MCF 10A (cell line): ENCODE results near the gene CKB. TPM values are rescaled to one million over a fixed set of nuclear protein-coding genes. Genes with fewer than 3 reads are reported as not detected.
"Not testable (repeated sequence)": the region's sequence is repeated elsewhere in the genome, so short reads cannot be mapped to it uniquely, and the experiment has no call there.

Experiments
- BruUV-seq: library from RNA; stranded (reverse); fragments of 400-500 nt; replicated peaks from 2 replicates; lab custom pipeline; 2021; lab: Mats Ljungman, UMichigan
- CTCF ChIA-PET: fragments of 300-600 bp; sonication (Branson Sonifier 250); formaldehyde crosslinking; extraction: SDS; loops from one replicate; lab custom pipeline; 2021; ENCODE audit warnings: antibody characterized with exemption, inconsistent platforms; lab: Yijun Ruan, JAX
- POLR2A ChIA-PET: fragments of 300-600, 350-650 bp; sonication (Branson Sonifier 250); formaldehyde crosslinking; extraction: SDS; loops from one replicate; lab custom pipeline; 2020; ENCODE audit warnings: antibody characterized with exemption, inconsistent platforms; lab: Yijun Ruan, JAX
- DNase-seq: peaks from one replicate; pipeline ENCODE4 v3.0.0-alpha.2; 2018; ENCODE audit not compliant: unreplicated experiment
- H3K27ac Mint-ChIP-seq: one replicate; pipeline ENCODE4 v1.8.0; 2022; ENCODE audit warnings: mild to moderate bottlenecking, low read depth, mixed read lengths; ENCODE audit not compliant: unreplicated experiment
- H3K27me3 Mint-ChIP-seq: one replicate; pipeline ENCODE4 v1.8.0; 2022; ENCODE audit warnings: mixed read lengths; ENCODE audit not compliant: insufficient read depth, unreplicated experiment
- H3K36me3 Mint-ChIP-seq: one replicate; pipeline ENCODE4 v1.8.0; 2022; ENCODE audit warnings: mild to moderate bottlenecking, moderate library complexity, mixed read lengths; ENCODE audit not compliant: insufficient read depth, unreplicated experiment
- H3K4me1 Mint-ChIP-seq: one replicate; pipeline ENCODE4 v1.8.0; 2022; ENCODE audit warnings: mixed read lengths; ENCODE audit not compliant: insufficient read depth, unreplicated experiment
- H3K4me3 Mint-ChIP-seq: one replicate; pipeline ENCODE4 v1.8.0; 2022; ENCODE audit warnings: mild to moderate bottlenecking, moderate library complexity, mixed read lengths; ENCODE audit not compliant: unreplicated experiment
- H3K9me3 Mint-ChIP-seq: one replicate; pipeline ENCODE4 v1.8.0; 2022; ENCODE audit warnings: mixed read lengths; ENCODE audit not compliant: unreplicated experiment
- CTCF ChIP-seq: fragments of 200-600 bp; IDR thresholded peaks from one replicate; pipeline ENCODE4 v1.8.0; 2022; ENCODE audit warnings: antibody characterized with exemption, mild to moderate bottlenecking; ENCODE audit not compliant: unreplicated experiment
- intact Hi-C: fragments of 100-400 bp; cut with micrococcal nuclease; formaldehyde crosslinking; loops from 2 replicates; pipeline ENCODE4 v1.14.1; 2022
- total RNA-seq: library from RNA; stranded (reverse); gene quantifications from 2 replicates; pipeline ENCODE4 v1.2.3, GENCODE V29; 2022

Gene CKB
- total RNA-seq, 1 experiment from 2014 or later = 8.5 TPM

GRCh38 chr14:103512701-103513611, 9.7 kb downstream of the CKB start:
- Mint-ChIP-seq H3K4me3 (peak overlapping the region; percentile 55), H3K27me3 (no peaks in the 10 kb centered on the region), H3K9me3 (no peaks in the 10 kb centered on the region), H3K4me1 (peaks cover 19% of the 10 kb centered on the region), H3K27ac (peak overlapping the region; percentile 84), H3K36me3 (peaks cover 42% of the 10 kb centered on the region)
- ChIA-PET POLR2A (interaction anchor here (0.5 to 3.5 kb wide), 15 partner anchors 8 to 212 kb away, joined by 3 to 30 read pairs (median 4); partner anchors contain the start of genes BAG5, COA8, TRMT61A and XRCC3), CTCF (interaction anchor here (0.5 to 1.1 kb wide), 6 partner anchors 11 to 200 kb away, joined by 3 to 5 read pairs (median 3); no protein-coding TSS in a partner anchor)
- TF ChIP-seq CTCF = no peak
- peak; percentile 89 for DNase-seq
- BruUV-seq = no TSS peak
- intact Hi-C loops = no loop called here

GRCh38 chr14:103512180-103512579, 10.4 kb downstream of the CKB start:
- Mint-ChIP-seq H3K27ac (peak overlapping the region; percentile 84), H3K36me3 (peaks cover 50% of the 10 kb centered on the region), H3K4me3 (peak overlapping the region; percentile 55), H3K4me1 (peaks cover 19% of the 10 kb centered on the region)
- H3K27me3 Mint-ChIP-seq, intact Hi-C loops, DNase-seq, H3K9me3 Mint-ChIP-seq, BruUV-seq: not testable (repeated sequence)
- POLR2A ChIA-PET = interaction anchor here (0.5 to 3.5 kb wide), 5 partner anchors 9 to 29 kb away, joined by 3 to 30 read pairs (median 4); no protein-coding TSS in a partner anchor
- CTCF ChIA-PET = interaction anchor here (1.1 to 2.4 kb wide), 2 partner anchors 13 to 49 kb away, joined by 3 to 14 read pairs; no protein-coding TSS in a partner anchor

DNA sequence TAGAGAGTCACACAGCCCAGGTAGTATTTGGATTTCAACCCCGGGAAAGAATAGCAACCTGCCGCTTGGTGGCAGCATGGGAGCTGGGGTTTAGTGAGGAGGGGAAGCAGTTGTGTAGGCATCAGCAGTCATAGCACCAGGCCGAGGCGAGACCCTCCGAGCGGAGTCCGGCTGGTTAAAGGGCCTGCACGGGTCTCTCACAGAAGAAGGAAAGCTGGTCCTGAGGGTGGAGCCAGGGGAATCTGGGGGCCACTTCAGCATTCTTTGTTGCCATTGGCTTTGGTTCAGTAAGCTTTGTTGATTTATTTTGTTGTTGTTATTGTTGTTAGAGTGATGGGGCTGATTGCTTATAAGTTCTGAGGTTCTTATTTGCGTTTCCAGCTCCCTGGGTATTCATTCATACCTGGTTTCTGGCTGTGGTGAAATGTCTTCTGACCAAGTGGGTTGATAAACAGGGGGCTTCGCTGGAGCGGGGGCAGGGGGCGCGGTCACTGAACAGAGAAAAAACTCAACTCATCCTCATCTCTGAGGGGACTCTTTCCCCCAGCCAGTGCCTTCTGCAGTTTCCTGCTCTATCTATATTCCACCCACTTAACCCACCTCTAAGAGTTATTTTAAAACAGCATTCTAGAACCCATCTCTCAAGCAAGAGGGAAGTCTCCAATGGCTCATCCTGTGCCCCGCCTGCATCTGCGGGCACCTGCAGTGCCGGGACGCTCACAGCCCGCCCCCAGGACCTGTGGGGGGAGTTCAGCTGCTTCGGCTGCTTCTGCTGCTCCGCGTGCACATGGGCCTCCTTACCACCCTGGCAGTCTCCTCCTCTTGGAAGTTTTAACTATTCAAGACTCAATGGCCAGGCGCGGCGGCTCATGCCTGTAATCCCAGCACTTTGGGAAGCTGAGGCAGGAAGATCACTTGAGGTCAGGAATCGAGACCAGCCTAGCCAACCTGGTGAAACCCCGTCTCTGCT, 11.6 kb downstream of the CKB start:
- BruUV-seq = no TSS peak
- no peak for TF ChIP-seq CTCF
- POLR2A ChIA-PET = interaction anchor here (0.6 to 3.5 kb wide), 4 partner anchors 10 to 30 kb away, joined by 3 to 30 read pairs (median 5); no protein-coding TSS in a partner anchor
- peak overlapping the region; percentile 49 for H3K27ac Mint-ChIP-seq
- DNase-seq = no peak
- no peak overlapping the region for H3K4me3 Mint-ChIP-seq
- CTCF ChIA-PET = interaction anchor here (0.6 to 2.4 kb wide), 5 partner anchors 8 to 113 kb away, joined by 3 to 14 read pairs (median 4); no protein-coding TSS in a partner anchor
- peaks cover 61% of the 10 kb centered on the region for H3K36me3 Mint-ChIP-seq
- intact Hi-C loops = no loop called here
- H3K27me3 Mint-ChIP-seq = no peaks in the 10 kb centered on the region
- H3K4me1 Mint-ChIP-seq = peaks cover 19% of the 10 kb centered on the region
- H3K9me3 Mint-ChIP-seq = no peaks in the 10 kb centered on the region
